GM12878 (cell line): Measurements from ENCODE around the gene GSE1. TPM values are rescaled to one million over a fixed set of nuclear protein-coding genes. Genes with fewer than 3 reads are reported as not detected.

Experiments
- ATAC-seq: fragments of 200-7000 bp; cut with Tn5 transposase; 3 replicates; pipeline ENCODE4 v1.9.1; 2020; ENCODE audit warnings: mild to moderate bottlenecking, moderate library complexity
- BruUV-seq: library from RNA; stranded (reverse); fragments of 400-500 nt; replicated peaks from 2 replicates; lab custom pipeline; 2021; lab: Mats Ljungman, UMichigan
- CTCF ChIA-PET: fragments of 300-600 bp; sonication (Branson Sonifier 250); formaldehyde crosslinking; extraction: SDS; loops from one replicate; lab custom pipeline; 2021; ENCODE audit warnings: inconsistent platforms; lab: Yijun Ruan, JAX
- POLR2A ChIA-PET: fragments of 350-600 bp; formaldehyde crosslinking; extraction: SDS; loops from one replicate; lab custom pipeline; 2021; ENCODE audit warnings: inconsistent platforms; lab: Charles Lee
- RAD21 ChIA-PET: fragments of 300-600 bp; sonication (Branson Sonifier 250); formaldehyde crosslinking; loops from one replicate; lab custom pipeline; 2023; ENCODE audit warnings: antibody characterized with exemption; ENCODE audit not compliant: unreplicated experiment; lab: Charles Lee
- SMC1A ChIA-PET: fragments of 300-600 bp; sonication (Branson Sonifier 250); formaldehyde crosslinking; loops from one replicate; lab custom pipeline; 2023; ENCODE audit not compliant: unreplicated experiment, uncharacterized antibody; lab: Charles Lee
- DNase-seq: peaks from one replicate; pipeline ENCODE4 v3.0.0-alpha.2; 2011; ENCODE audit warnings: low read depth, low spot score
- FAIRE-seq: peaks from 3 replicates; lab custom pipeline; 2011; peaks lifted over from hg19 to GRCh38; lab: Jason Lieb, UNC
- H2AFZ ChIP-seq: 2 replicates; pipeline ENCODE4 v1.6.0; 2011; ENCODE audit warnings: low read depth, low read length, control low read depth; ENCODE audit not compliant: control insufficient read depth
- H3K27ac ChIP-seq: 2 replicates; pipeline ENCODE4 v1.5.1; 2011; ENCODE audit warnings: control low read depth; ENCODE audit not compliant: control insufficient read depth, insufficient read depth
- H3K27me3 ChIP-seq, 2 experiments: replicated peaks in 1 of 2; 2 replicates each; pipeline versions ENCODE4 v1.6.0 to v1.6.1; 2011; ENCODE audit warnings: low read length in 1 of 2; ENCODE audit not compliant: control insufficient read depth in 2 of 2, insufficient read depth in 2 of 2
- H3K36me3 ChIP-seq, 2 experiments: 2 replicates each; pipeline ENCODE4 v1.5.1; 2011; ENCODE audit warnings: low read length in 1 of 2; ENCODE audit not compliant: control insufficient read depth in 2 of 2, insufficient read depth in 2 of 2
- H3K4me1 ChIP-seq: 2 replicates; pipeline ENCODE4 v1.6.1; 2011; ENCODE audit warnings: mild to moderate bottlenecking, low read length, moderate library complexity, mixed read lengths; ENCODE audit not compliant: control insufficient read depth, insufficient read depth
- H3K4me2 ChIP-seq: 2 replicates; pipeline ENCODE4 v1.6.0; 2011; ENCODE audit warnings: control low read depth; ENCODE audit not compliant: control insufficient read depth, insufficient read depth
- H3K4me3 ChIP-seq: fragments of 200-600 bp; sonication (generic); 2 replicates; pipeline ENCODE4 v1.5.1; 2016
- H3K79me2 ChIP-seq: 2 replicates; pipeline ENCODE4 v1.6.0; 2011; ENCODE audit warnings: low read length; ENCODE audit not compliant: control insufficient read depth, insufficient read depth
- H3K9ac ChIP-seq: 2 replicates; pipeline ENCODE4 v1.8.0; 2011; ENCODE audit warnings: low read length, control low read depth, mixed read lengths; ENCODE audit not compliant: control insufficient read depth, insufficient read depth
- H3K9me3 ChIP-seq: replicated peaks from 3 replicates; pipeline ENCODE4 v1.5.1; 2011; ENCODE audit warnings: mild to moderate bottlenecking, low read length; ENCODE audit not compliant: control insufficient read depth, insufficient read depth
- H4K20me1 ChIP-seq: 2 replicates; pipeline ENCODE4 v1.6.0; 2011; ENCODE audit not compliant: control insufficient read depth, insufficient read depth
- CBFB ChIP-seq: IDR thresholded peaks from 2 replicates; pipeline ENCODE4 v1.6.1; 2016; ENCODE audit warnings: antibody characterized with exemption, low read depth
- ESRRA ChIP-seq: IDR thresholded peaks from 2 replicates; pipeline ENCODE4 v1.6.1; 2012; ENCODE audit warnings: mild to moderate bottlenecking, low read length, improper control_type of control experiment
- MXI1 ChIP-seq: fragments of 150-350 bp; IDR thresholded peaks from 2 replicates; pipeline ENCODE4 v1.6.1; 2011; ENCODE audit warnings: low read depth, mild to moderate bottlenecking, inconsistent platforms, low read length, improper control_type of control experiment
- RUNX3 ChIP-seq: IDR thresholded peaks from 2 replicates; pipeline ENCODE4 v1.6.1; 2012; ENCODE audit warnings: low read length, inconsistent platforms
- SMARCA5 ChIP-seq: fragments of 450-650 bp; IDR thresholded peaks from 2 replicates; pipeline ENCODE4 v1.6.1; 2017; ENCODE audit warnings: mild to moderate bottlenecking
- TAF1 ChIP-seq: IDR thresholded peaks from 2 replicates; pipeline ENCODE4 v1.6.1; 2011; ENCODE audit warnings: mild to moderate bottlenecking, low read depth, low read length, borderline replicate concordance
- WGBS: methylation state at CpG from one replicate; pipeline ENCODE4 v1.1.6; 2016; ENCODE audit warnings: low lambda C conversion rate; ENCODE audit not compliant: insufficient replicate concordance, insufficient coverage; ENCODE audit errors: missing lambda C conversion rate; 5-methylcytosine and 5-hydroxymethylcytosine counted together
- in situ Hi-C: fragments of 300-500 bp; cut with MboI; formaldehyde crosslinking; loops from 9 replicates; pipeline ENCODE4 v1.14.3; 2018; ENCODE audit warnings: mixed read lengths
- intact Hi-C: fragments of 100-400 bp; cut with micrococcal nuclease; formaldehyde crosslinking; loops from one replicate; pipeline ENCODE4 v1.14.2; 2022; ENCODE audit not compliant: unreplicated experiment
- polyA plus RNA-seq, 11 experiments: library from polyadenylated mRNA; depleted of rRNA in 4 of 11; unstranded in 6 of 11; stranded (reverse) in 5 of 11; fragments of >200 nt; fragmentation: Nextera tagmentation in 4 of 11; fragmentation: Illumina TruSeq in 1 of 11; extraction: Ambion mirVana in 4 of 11; extraction: Trizol in 1 of 11; gene quantifications; 1 replicate in 1 of 11; 2 replicates in 10 of 11; pipeline versions ENCODE4 v1.2.1 to v1.2.3, GENCODE V29; 2011 to 2016; ENCODE audit warnings: inconsistent platforms in 2 of 11, missing spikeins in 2 of 11, low read depth in 1 of 11
- total RNA-seq, 4 experiments: library from RNA; depleted of rRNA in 3 of 4; stranded (reverse); fragments of >200 nt in 3 of 4; fragmentation: Illumina TruSeq in 1 of 4; extraction: Trizol in 1 of 4; gene quantifications; 2 replicates each; pipeline versions ENCODE4 v1.2.1 to v1.2.3, GENCODE V29; 2013 to 2021
- TF ChIP-seq, protein P1 (sequence below): fragments of 150-350 bp; IDR thresholded peaks from 2 replicates; pipeline ENCODE4 v1.6.1; 2016; ENCODE audit warnings: low read depth, low read length

Gene GSE1
- total and polyA plus RNA-seq, 10 of the 15 experiments (the other 5 are each of a cell fraction or from before 2014, with no cell fraction given), result 4.6 to 58.7 (median 18.2) TPM

DNA sequence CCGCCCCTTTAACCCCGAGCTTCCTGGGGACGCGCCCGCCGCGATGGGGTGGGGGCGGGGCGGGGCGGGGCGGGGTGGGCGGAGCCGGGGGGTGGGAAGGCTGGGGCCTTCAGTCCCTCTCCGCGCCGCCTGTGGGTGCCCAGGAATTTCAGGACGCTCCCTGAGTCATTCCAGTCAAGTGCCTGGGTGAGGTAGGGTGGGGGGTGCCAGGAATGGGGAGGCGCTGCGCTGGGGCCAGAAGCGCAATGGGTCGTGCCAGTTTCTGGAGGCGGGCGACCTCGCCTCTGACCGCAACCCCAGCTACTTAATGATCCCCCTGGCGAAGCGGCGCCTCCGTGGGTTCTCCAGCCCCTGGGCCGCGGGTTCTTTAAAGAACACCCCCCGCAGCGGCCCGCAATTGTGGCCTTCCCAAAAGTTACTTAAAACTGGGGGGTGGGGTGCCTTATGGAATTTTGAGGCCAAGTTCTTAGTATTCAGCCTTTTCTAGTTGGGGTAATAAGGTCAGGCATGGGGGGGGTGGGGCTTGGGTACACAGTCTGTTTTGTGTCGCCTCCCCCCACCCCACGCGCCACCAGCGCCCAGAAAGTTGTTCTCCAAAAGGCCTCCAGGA lies 826 bp upstream of the GSE1 start:
- Histone ChIP-seq H3K4me1 (peaks cover 39% of the 10 kb centered on the region), H3K9me3 (no peaks in the 10 kb centered on the region), H3K4me2 (peak overlapping the region; percentile 79), H3K79me2 (peaks cover 52% of the 10 kb centered on the region), H3K27me3 (no peaks in the 10 kb centered on the region), H3K27ac (peak overlapping the region; percentile 73; the same call in 1 of the 2 replicates), H2AFZ (no peak overlapping the region), H3K9ac (peak overlapping the region; percentile 58), H4K20me1 (peaks cover 13% of the 10 kb centered on the region), H3K36me3 (peaks cover 0 to 3% of the 10 kb centered on the region in 2 experiments; a peak in 2 of 4 replicates), H3K4me3 (peak overlapping the region; percentile 95)
- ATAC-seq (peak; percentile 7), DNase-seq (no peak), FAIRE-seq (no peak)
- in situ Hi-C loops, result loop anchor here (25.0 kb wide), 1 partner anchor 175 kb away; no protein-coding TSS in a partner anchor
- SMC1A ChIA-PET, result interaction anchor here (0.6 to 1.3 kb wide), 4 partner anchors 55 to 165 kb away, joined by 3 to 8 read pairs (median 4); no protein-coding TSS in a partner anchor
- BruUV-seq, result no TSS peak
- TF ChIP-seq SMARCA5 (no peak), TAF1 (no peak), CBFB (peak; percentile 37; the same call in 1 of the 2 replicates), RUNX3 (peak; percentile 60), ESRRA (no peak), MXI1 (no peak)
- TF ChIP-seq, protein P1, sequence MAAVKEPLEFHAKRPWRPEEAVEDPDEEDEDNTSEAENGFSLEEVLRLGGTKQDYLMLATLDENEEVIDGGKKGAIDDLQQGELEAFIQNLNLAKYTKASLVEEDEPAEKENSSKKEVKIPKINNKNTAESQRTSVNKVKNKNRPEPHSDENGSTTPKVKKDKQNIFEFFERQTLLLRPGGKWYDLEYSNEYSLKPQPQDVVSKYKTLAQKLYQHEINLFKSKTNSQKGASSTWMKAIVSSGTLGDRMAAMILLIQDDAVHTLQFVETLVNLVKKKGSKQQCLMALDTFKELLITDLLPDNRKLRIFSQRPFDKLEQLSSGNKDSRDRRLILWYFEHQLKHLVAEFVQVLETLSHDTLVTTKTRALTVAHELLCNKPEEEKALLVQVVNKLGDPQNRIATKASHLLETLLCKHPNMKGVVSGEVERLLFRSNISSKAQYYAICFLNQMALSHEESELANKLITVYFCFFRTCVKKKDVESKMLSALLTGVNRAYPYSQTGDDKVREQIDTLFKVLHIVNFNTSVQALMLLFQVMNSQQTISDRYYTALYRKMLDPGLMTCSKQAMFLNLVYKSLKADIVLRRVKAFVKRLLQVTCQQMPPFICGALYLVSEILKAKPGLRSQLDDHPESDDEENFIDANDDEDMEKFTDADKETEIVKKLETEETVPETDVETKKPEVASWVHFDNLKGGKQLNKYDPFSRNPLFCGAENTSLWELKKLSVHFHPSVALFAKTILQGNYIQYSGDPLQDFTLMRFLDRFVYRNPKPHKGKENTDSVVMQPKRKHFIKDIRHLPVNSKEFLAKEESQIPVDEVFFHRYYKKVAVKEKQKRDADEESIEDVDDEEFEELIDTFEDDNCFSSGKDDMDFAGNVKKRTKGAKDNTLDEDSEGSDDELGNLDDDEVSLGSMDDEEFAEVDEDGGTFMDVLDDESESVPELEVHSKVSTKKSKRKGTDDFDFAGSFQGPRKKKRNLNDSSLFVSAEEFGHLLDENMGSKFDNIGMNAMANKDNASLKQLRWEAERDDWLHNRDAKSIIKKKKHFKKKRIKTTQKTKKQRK, result no peak
- intact Hi-C loops, result loop anchor here (2.0 to 5.0 kb wide), 2 partner anchors 191 to 310 kb away; no protein-coding TSS in a partner anchor
- CTCF ChIA-PET, result interaction anchor here (1.0 to 1.5 kb wide), 6 partner anchors 59 to 191 kb away, joined by 3 to 6 read pairs (median 3); no protein-coding TSS in a partner anchor
- POLR2A ChIA-PET, result interaction anchor here (1.0 to 2.8 kb wide), 4 partner anchors 43 to 59 kb away, joined by 4 to 18 read pairs (median 7); no protein-coding TSS in a partner anchor
- 1% methylated on average over 21 of the region's 38 CpGs for WGBS
- RAD21 ChIA-PET, result interaction anchor here (0.8 to 6.0 kb wide), 8 partner anchors 19 to 121 kb away, joined by 3 to 56 read pairs (median 10); no protein-coding TSS in a partner anchor
